ENCODE data around the gene MSRB2. TPM values are rescaled to one million over a fixed set of nuclear protein-coding genes. Genes with fewer than 3 reads are reported as not detected.
"Not testable (repeated sequence)": the region's sequence is repeated elsewhere in the genome, so short reads cannot be mapped to it uniquely, and the experiment has no call there.

Gene MSRB2
- total RNA-seq, 4 donors from 2014 or later: 3.9 to 15.1 (median 9.1) TPM

DNA sequence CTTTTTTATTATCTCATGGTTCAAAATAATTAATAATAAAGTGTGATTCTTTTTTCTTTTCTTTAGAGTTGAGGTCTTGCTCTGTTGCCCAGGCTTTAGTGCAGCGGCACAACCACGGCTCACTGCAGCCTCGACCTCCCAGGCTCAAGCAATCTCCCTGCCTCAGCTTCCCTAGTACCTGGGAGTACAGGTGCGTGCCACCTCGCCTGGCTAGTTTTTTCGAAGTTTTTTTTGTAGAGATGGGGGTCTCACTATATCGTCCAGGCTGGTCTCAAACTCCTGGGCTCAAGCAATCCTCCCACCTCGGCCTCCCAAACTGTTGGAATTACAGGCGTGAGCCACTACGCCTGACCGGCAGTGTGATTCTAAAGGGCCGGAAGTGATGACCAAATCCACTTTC, 28.0 kb upstream of the MSRB2 start:
- H3K4me3 ChIP-seq (ENCODE audit: low read depth, poor library complexity, severe bottlenecking): no peak overlapping the region
- TF ChIP-seq POLR2A (IDR thresholded peaks at IDR 0.05): no peak
- TF ChIP-seq, protein P1, sequence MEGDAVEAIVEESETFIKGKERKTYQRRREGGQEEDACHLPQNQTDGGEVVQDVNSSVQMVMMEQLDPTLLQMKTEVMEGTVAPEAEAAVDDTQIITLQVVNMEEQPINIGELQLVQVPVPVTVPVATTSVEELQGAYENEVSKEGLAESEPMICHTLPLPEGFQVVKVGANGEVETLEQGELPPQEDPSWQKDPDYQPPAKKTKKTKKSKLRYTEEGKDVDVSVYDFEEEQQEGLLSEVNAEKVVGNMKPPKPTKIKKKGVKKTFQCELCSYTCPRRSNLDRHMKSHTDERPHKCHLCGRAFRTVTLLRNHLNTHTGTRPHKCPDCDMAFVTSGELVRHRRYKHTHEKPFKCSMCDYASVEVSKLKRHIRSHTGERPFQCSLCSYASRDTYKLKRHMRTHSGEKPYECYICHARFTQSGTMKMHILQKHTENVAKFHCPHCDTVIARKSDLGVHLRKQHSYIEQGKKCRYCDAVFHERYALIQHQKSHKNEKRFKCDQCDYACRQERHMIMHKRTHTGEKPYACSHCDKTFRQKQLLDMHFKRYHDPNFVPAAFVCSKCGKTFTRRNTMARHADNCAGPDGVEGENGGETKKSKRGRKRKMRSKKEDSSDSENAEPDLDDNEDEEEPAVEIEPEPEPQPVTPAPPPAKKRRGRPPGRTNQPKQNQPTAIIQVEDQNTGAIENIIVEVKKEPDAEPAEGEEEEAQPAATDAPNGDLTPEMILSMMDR (IDR thresholded peaks at IDR 0.05): no peak
- WGBS, 2 donors: 88 to 94% methylated on average over 12 of the region's 12 CpGs
- DNase-seq (ENCODE audit: low spot score in 2 of 2): no peak
- intact Hi-C loops (cut with DNase I; ENCODE audit: low total_unique reads): no loop called here

- WGBS, 2 donors: 60% methylated on average over 16 of the region's 16 CpGs
- DNase-seq (ENCODE audit: low spot score in 2 of 2): peak; percentile 56 to 94
- intact Hi-C loops (cut with DNase I; ENCODE audit: low total_unique reads): no loop called here
- H3K4me3 ChIP-seq (ENCODE audit: low read depth, poor library complexity, severe bottlenecking): no peak overlapping the region
- no peak for TF ChIP-seq POLR2A (IDR thresholded peaks at IDR 0.05)
- TF ChIP-seq, protein P1 (IDR thresholded peaks at IDR 0.05): no peak
Measured at GRCh38 chr10:23067939-23068775, 27.2 kb upstream of the MSRB2 start.

GRCh38 chr10:23069019-23069815, 26.2 kb upstream of the MSRB2 start:
- WGBS, 2 donors: 81 to 84% methylated on average over 10 of the region's 10 CpGs
- no peak overlapping the region for H3K4me3 ChIP-seq (ENCODE audit: low read depth, poor library complexity, severe bottlenecking)
- intact Hi-C loops (cut with DNase I; ENCODE audit: low total_unique reads): no loop called here
- TF ChIP-seq, protein P1 (IDR thresholded peaks at IDR 0.05): no peak
- TF ChIP-seq POLR2A (IDR thresholded peaks at IDR 0.05): no peak
- no peak for DNase-seq (ENCODE audit: low spot score in 2 of 2)

- DNase-seq (ENCODE audit: low spot score in 2 of 2); H3K4me3 ChIP-seq (ENCODE audit: low read depth, poor library complexity, severe bottlenecking); intact Hi-C loops (cut with DNase I; ENCODE audit: low total_unique reads): not testable (repeated sequence)
- WGBS, 2 donors: 83 to 84% methylated on average over 12 of the region's 12 CpGs
Measured at GRCh38 chr10:23070092-23070912, 25.1 kb upstream of the MSRB2 start.

DNA sequence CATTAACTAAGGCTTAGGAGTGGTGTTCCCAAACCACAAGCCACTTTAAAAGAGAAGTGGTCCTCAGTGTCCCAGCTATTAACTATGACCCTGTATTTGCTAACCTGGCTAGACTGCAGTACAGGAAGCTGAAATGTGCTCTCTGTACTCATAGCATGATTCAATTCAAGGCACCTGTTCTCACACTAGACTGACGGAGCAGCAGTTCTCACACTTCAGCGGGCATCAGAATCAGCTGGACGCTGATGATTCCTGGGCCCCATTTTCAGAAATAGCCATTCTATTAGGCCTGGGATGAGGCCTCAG, 24.5 kb upstream of the MSRB2 start:
- WGBS, 2 donors: 93 to 95% methylated on average over 3 of the region's 3 CpGs
- intact Hi-C loops (cut with DNase I; ENCODE audit: low total_unique reads): no loop called here
- no peak for DNase-seq (ENCODE audit: low spot score in 2 of 2)
- no peak for TF ChIP-seq POLR2A (IDR thresholded peaks at IDR 0.05)
- TF ChIP-seq, protein P1 (IDR thresholded peaks at IDR 0.05): no peak
- no peak overlapping the region for H3K4me3 ChIP-seq (ENCODE audit: low read depth, poor library complexity, severe bottlenecking)

GRCh38 chr10:23072593-23072992, 22.8 kb upstream of the MSRB2 start:
- intact Hi-C loops (cut with DNase I; ENCODE audit: low total_unique reads); H3K4me3 ChIP-seq (ENCODE audit: low read depth, poor library complexity, severe bottlenecking); DNase-seq (ENCODE audit: low spot score in 2 of 2): not testable (repeated sequence)
- 68 to 84% methylated on average over 3 of the region's 3 CpGs for WGBS, 2 donors

Measured in lower leg skin (tissue), 4 donors.